Osteocyte (in vitro differentiated cells): ENCODE results near the gene WDR38. TPM values are rescaled to one million over a fixed set of nuclear protein-coding genes. Genes with fewer than 3 reads are reported as not detected.

Source experiments
- DNase-seq: peaks from one replicate; pipeline ENCODE4 v3.0.0; 2021; ENCODE audit warnings: mixed read lengths; ENCODE audit not compliant: unreplicated experiment; ENCODE audit errors: extremely low spot score
- H3K27ac Mint-ChIP-seq: one replicate; pipeline ENCODE4 v1.8.0; 2021; ENCODE audit warnings: mild to moderate bottlenecking, mixed read lengths; ENCODE audit not compliant: unreplicated experiment
- H3K27me3 Mint-ChIP-seq: one replicate; pipeline ENCODE4 v1.8.0; 2021; ENCODE audit warnings: mixed read lengths; ENCODE audit not compliant: unreplicated experiment
- H3K36me3 Mint-ChIP-seq: one replicate; pipeline ENCODE4 v1.8.0; 2021; ENCODE audit warnings: mixed read lengths; ENCODE audit not compliant: unreplicated experiment
- H3K4me1 Mint-ChIP-seq: one replicate; pipeline ENCODE4 v1.8.0; 2021; ENCODE audit warnings: mixed read lengths; ENCODE audit not compliant: unreplicated experiment
- H3K4me3 Mint-ChIP-seq: one replicate; pipeline ENCODE4 v1.8.0; 2021; ENCODE audit warnings: mild to moderate bottlenecking, moderate library complexity, mixed read lengths; ENCODE audit not compliant: unreplicated experiment
- H3K9me3 Mint-ChIP-seq: one replicate; pipeline ENCODE4 v1.8.0; 2021; ENCODE audit warnings: mixed read lengths; ENCODE audit not compliant: unreplicated experiment
- CTCF ChIP-seq: fragments of 200-600 bp; sonication (generic); IDR thresholded peaks from 2 replicates; pipeline ENCODE4 v1.5.0; 2021; ENCODE audit warnings: antibody characterized with exemption, mild to moderate bottlenecking, moderate library complexity
- total RNA-seq: library from RNA; stranded (reverse); gene quantifications from 2 replicates; pipeline ENCODE4 v1.2.1, GENCODE V29; 2021

Gene WDR38
- total RNA-seq, 1 donor from 2014 or later: not detected

GRCh38 chr9:124809741-124810500, 43.3 kb upstream of the WDR38 start:
- peaks cover 14% of the 10 kb centered on the region for H3K36me3 Mint-ChIP-seq
- no peaks in the 10 kb centered on the region for H3K9me3 Mint-ChIP-seq
- no peak overlapping the region for H3K4me3 Mint-ChIP-seq
- no peaks in the 10 kb centered on the region for H3K27me3 Mint-ChIP-seq
- no peak for DNase-seq
- peaks cover 40% of the 10 kb centered on the region for H3K4me1 Mint-ChIP-seq
- no peak for TF ChIP-seq CTCF
- peak overlapping the region; percentile 92 for H3K27ac Mint-ChIP-seq

GRCh38 chr9:124810663-124811355, 42.5 kb upstream of the WDR38 start:
- no peaks in the 10 kb centered on the region for H3K27me3 Mint-ChIP-seq
- DNase-seq: no peak
- peaks cover 12% of the 10 kb centered on the region for H3K36me3 Mint-ChIP-seq
- peak overlapping the region; percentile 92 for H3K27ac Mint-ChIP-seq
- peaks cover 40% of the 10 kb centered on the region for H3K4me1 Mint-ChIP-seq
- H3K9me3 Mint-ChIP-seq: no peaks in the 10 kb centered on the region
- no peak overlapping the region for H3K4me3 Mint-ChIP-seq
- peak; percentile 21 for TF ChIP-seq CTCF

- Mint-ChIP-seq H3K36me3 (peaks cover 10% of the 10 kb centered on the region), H3K4me3 (peak overlapping the region; percentile 38), H3K4me1 (peaks cover 40% of the 10 kb centered on the region), H3K9me3 (no peaks in the 10 kb centered on the region), H3K27me3 (no peaks in the 10 kb centered on the region), H3K27ac (peak overlapping the region; percentile 92)
- no peak for TF ChIP-seq CTCF
- DNase-seq: peak; percentile 95
These were observed 40.8 kb upstream of the WDR38 start for GRCh38 chr9:124812441-124812876.

GRCh38 chr9:124813041-124813440, 40.2 kb upstream of the WDR38 start:
- no peak for DNase-seq
- Mint-ChIP-seq H3K4me1 (peaks cover 41% of the 10 kb centered on the region), H3K27me3 (no peaks in the 10 kb centered on the region), H3K27ac (peak overlapping the region; percentile 92), H3K36me3 (peaks cover 10% of the 10 kb centered on the region), H3K9me3 (no peaks in the 10 kb centered on the region), H3K4me3 (peak overlapping the region; percentile 38)
- no peak for TF ChIP-seq CTCF

GRCh38 chr9:124813501-124814163, 39.6 kb upstream of the WDR38 start:
- no peak overlapping the region for H3K4me3 Mint-ChIP-seq
- peaks cover 47% of the 10 kb centered on the region for H3K4me1 Mint-ChIP-seq
- no peaks in the 10 kb centered on the region for H3K27me3 Mint-ChIP-seq
- peaks cover 7% of the 10 kb centered on the region for H3K36me3 Mint-ChIP-seq
- no peaks in the 10 kb centered on the region for H3K9me3 Mint-ChIP-seq
- DNase-seq: no peak
- no peak for TF ChIP-seq CTCF
- peak overlapping the region; percentile 92 for H3K27ac Mint-ChIP-seq
